IPS-NIHi11 (cell line): ENCODE data around the gene PDHA1.

Experiments
- DNase-seq: peaks from one replicate; pipeline ENCODE4 v3.0.0; 2012; ENCODE audit warnings: mixed read lengths, low spot score

PDHA1 gene

GRCh38 chrX:19375546-19375945 is 31.8 kb downstream of the PDHA1 start:
- DNase-seq, result no peak

- DNase-seq, result no peak
Measured at GRCh38 chrX:19377799-19378198, 34.1 kb downstream of the PDHA1 start.

GRCh38 chrX:19381326-19381725 is 37.6 kb downstream of the PDHA1 start:
- DNase-seq, result no peak

- peak; percentile 57 for DNase-seq
Measured at GRCh38 chrX:19382555-19383145, 38.9 kb downstream of the PDHA1 start.

- no peak for DNase-seq
Measured at GRCh38 chrX:19386679-19387078, 43.0 kb downstream of the PDHA1 start.

- no peak for DNase-seq
Measured at GRCh38 chrX:19388064-19388679, 44.4 kb downstream of the PDHA1 start.

- no peak for DNase-seq
Measured at GRCh38 chrX:19388741-19389140, 45.0 kb downstream of the PDHA1 start.

GRCh38 chrX:19389227-19389845 is 45.6 kb downstream of the PDHA1 start:
- DNase-seq, result no peak

GRCh38 chrX:19392078-19392477 is 48.4 kb downstream of the PDHA1 start:
- DNase-seq, result no peak

GRCh38 chrX:19392703-19393102 is 49.0 kb downstream of the PDHA1 start:
- no peak for DNase-seq

- no peak for DNase-seq
Measured at GRCh38 chrX:19403696-19404095, 60.0 kb downstream of the PDHA1 start.

GRCh38 chrX:19410259-19410658 is 66.5 kb downstream of the PDHA1 start:
- DNase-seq, result peak; percentile 6
